HG02943 (cell line): Measurements from ENCODE around the gene ECSCR.
"Not testable (repeated sequence)": the region's sequence is repeated elsewhere in the genome, so short reads cannot be mapped to it uniquely, and the experiment has no call there.

Experiments
- ATAC-seq: cut with Tn5 transposase; IDR thresholded peaks from one replicate; pipeline ENCODE4 v1.9.1; 2021; ENCODE audit warnings: mild to moderate bottlenecking, low read depth, moderate library complexity; ENCODE audit not compliant: unreplicated experiment

ECSCR gene

DNA sequence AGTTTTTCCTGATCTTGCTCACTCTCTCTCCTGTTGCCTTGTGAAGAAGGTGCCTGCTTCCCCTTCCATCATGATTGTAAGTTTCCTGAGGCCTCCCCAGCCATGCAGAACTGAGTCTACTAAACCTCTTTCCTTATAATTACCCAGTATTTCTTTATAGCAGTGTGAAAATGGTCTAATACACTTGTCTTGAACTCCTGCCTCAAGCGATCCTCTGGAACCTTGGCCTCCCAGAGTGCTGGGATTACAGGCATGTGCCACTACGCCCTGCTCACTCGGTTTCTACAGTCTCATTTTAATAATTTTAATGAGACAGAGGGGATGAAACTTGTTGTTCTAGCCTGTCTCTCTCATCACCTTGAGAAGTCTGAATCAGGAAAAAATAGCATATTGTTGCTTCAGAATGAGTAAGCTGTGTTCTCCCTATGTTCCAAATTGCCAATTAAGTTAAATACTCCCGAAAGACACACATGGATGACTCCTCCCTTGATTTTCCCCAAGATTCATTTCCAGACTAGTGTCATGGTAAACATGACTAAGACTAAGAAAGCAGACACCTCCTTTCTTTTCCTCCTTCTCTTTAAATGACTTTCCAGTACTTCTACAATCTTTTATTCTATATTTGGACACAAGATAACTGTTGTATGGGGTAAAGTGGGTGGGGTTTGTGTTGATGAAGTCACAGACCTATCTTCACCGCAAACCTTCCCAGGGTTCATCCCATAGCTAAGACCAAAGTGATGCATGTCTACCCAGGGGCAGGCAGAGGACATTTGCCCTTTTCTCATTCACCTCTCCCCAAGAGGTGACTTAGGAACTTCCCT lies 15.4 kb downstream of the ECSCR start:
- ATAC-seq: no peak

- ATAC-seq: no peak
Measured at GRCh38 chr5:139445325-139446170, 17.0 kb downstream of the ECSCR start.

DNA sequence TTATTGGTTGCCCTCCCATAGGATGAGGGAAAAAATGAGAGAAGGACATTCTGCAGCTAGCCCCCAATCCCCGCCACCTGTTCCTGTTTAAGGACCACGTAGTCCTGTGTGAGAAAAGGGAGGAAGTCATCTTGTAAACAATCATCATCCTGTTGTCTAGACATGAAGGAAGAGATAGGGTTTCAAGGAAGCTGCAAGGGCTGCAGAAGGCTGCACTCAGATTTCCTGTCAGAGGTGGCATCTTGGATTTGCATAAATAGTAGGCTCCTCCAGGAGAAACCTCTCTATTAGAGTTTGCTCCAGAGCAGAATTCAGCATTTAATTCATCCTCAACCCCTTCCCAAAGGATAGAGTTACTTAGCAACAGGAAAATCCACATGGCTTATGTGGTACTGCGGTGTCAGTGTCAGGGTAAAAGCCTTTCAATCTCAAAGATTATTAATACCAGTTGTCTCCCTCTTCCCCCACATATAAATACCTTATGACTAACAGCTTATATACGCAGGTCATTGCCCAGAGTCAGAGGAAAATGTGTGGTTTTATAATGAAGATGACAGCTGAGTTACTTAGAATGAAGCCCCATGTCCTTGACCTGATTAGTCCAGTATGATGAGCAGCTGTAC lies 18.6 kb downstream of the ECSCR start:
- no peak for ATAC-seq

GRCh38 chr5:139440416-139440815 lies 22.1 kb downstream of the ECSCR start:
- not testable (repeated sequence) for ATAC-seq

DNA sequence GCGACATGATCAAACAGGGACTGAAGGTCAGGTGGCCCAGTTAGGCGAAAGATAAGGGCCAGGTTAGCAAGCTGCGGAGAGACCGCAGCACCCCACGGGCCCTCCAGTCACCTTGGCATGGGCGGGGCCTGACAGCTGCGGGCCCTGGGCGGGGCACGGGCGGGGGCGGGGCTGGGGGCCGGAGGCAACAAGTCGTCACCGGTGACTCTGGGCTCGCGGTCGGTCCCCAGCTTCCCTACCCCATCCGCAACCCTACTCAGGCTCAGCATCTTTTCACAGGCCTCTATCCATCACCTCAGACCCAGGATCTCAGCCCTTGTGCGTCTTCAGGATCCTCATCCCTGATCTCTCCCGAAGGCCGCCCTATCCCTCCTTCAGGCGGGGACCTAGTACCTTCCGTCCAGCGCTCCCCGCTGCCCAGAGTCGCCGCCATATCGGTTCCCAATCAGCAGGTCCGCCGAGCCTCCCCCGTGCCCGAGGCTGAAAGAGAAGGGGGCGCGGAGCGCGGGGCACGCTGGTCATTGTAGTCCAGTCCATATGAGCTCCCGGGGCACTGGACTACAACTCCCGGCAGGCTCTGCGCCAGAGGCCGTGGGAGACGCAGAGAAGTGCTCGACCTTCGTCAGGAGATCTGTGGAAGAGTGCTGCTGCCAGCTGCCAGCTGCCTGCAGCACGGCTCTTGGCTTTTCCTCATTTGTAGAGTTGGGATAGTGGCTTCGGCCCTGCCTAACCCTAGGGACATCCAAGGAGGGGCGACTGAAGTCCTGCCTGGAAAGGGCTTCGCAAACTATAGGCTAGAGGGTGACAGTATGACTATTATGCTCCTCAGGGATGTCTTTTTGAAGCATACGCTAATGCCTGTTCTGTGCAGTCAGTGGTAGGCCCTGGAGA lies 23.3 kb downstream of the ECSCR start, which contains the start of gene DNAJC18:
TSS of gene DNAJC18 (minus strand) at position 513 of the 891 bp plus-strand sequence. CDS start at position 433, 80 bp downstream.
- peak; percentile 84 for ATAC-seq

DNA sequence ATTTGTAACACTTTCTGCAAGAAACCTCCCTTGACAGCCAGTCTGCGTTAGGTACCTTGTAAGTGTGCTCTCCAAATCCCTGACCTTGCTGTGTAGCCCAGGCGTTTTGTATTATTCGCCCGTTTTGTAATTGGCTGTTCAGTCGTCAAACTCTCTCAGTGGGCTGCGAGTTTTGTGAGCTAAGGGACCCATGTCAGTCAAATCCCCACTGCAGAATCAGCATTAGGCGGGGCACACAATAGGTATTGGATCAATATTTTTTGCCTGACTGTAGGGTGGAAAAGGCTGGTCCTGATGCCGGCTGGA lies 23.9 kb downstream of the ECSCR start:
- no peak for ATAC-seq

DNA sequence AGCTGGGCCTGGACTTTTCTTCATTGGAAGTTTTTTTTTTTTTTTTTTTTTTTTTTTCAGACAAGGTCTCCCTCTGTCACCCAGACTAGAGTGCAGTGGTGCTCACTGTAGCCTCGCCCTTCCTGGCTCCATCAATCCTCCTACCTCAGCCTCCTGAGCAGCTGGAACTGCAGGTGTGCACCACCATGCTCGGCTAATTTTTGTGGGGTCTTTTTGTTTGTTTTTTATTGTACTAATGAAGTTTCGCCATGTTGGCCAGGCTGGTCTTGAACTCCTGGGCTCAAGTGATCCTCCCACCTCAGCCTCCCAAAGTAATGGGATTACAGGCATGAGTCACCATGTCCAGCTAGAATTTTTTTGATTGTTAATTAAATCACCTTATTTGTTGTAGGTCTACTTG lies 26.9 kb downstream of the ECSCR start:
- no peak for ATAC-seq

GRCh38 chr5:139431706-139432105 lies 30.8 kb downstream of the ECSCR start:
- ATAC-seq: no peak

- no peak for ATAC-seq
Measured at GRCh38 chr5:139430015-139430414, 32.5 kb downstream of the ECSCR start.

DNA sequence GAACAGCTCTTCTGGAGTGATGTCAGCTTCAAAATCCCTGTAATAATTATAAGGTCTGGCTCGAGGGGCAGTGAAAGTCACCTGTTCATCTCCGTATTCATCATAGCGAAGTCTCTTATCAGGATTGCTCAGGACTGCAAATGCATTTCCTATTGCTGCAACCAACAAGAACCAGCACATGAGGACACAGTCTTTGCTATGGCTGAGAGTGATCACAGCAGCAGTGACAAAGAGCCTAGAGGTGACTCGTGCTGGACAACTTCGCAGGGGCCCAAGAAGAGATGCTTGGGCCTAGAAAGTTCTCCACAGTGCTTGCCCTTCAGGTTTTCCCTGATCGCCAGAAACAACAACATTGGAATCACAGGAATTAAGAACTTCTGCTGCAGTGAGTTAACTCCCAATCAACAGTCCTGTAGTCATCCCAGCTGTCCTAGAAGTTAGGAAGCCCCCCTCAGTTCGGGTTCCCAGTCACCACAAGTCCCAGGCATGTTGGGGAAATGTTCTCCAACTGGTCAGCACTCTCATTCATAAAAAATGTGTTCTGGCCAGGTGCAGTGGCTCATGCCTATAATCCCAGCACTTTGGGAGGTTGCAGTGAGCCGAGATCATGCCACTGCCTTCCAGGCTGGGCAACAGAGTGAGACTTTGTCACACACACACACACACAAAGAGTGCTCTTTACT lies 36.2 kb downstream of the ECSCR start:
- ATAC-seq: no peak

GRCh38 chr5:139425497-139425896 lies 37.0 kb downstream of the ECSCR start:
- ATAC-seq: no peak

DNA sequence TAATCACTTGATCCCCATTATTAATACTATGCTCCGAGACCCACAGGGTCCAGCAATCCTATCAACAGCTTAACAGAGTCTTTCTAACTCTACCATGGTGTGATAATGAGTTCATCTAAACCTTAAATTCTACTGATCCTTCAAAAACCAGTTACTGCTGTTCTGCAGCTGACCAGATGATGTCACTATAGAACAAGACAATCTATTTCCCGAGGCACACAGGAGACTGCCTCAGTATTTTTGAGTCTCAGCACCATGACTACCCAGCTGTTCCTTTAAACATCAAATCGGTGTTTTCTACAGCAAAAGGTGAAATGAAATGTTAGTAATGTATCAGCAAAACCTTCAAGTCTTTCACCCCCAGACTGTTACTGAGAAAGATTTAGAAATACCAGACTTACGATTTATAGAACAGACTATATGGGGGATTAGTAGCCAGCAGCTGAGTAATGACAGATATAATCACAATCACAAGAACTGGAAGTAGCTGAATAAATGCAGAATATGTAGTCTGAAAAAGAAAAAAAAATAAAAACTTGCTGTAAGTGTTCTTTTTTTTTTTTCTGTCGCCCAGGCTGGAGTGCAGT lies 40.1 kb downstream of the ECSCR start:
- no peak for ATAC-seq

DNA sequence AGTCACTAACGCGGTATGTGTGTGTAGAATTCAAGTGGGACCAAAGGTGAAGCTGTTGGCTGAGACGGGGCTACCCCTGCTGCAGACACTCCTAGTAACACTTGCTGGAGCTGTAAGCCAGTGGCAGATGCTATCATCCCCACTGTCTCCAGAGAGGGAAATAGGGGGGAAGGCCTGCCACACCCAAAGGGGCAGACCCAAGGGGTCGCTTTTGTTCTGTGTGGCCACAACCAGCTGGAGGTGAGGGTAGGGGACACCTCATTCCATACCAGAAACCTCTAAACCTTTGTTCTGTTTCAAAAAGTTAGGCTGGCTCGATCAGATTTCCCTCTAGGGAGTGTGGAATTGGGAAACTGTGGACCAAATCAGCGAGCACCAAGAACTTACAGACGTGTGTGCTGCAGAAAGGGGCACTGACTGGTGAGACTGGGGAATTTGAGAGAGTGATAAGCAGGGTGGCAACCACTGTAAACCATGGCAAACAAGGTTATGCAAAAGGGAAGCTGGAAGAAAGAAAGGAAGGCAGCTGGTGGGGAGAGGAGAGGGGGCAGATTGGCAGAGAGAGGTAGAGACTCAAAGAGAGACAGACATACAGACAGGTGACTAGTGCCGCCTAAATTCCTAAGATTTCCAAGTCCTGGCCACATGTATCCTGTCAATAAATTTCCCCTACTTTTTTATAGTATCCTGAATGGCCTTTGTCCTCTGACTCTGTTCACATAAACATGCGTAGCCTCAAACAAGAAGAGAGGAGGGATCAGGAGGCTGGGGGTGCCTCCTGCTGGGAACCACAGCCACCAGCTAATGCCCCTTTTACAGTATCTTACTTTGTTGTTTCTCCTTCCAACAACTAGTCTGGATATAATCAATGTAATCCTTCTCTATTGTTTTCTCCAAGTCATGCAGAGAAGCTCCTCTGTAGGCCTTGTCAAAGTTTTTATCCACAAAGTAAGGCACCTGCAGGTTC lies 43.0 kb downstream of the ECSCR start:
- no peak for ATAC-seq

DNA sequence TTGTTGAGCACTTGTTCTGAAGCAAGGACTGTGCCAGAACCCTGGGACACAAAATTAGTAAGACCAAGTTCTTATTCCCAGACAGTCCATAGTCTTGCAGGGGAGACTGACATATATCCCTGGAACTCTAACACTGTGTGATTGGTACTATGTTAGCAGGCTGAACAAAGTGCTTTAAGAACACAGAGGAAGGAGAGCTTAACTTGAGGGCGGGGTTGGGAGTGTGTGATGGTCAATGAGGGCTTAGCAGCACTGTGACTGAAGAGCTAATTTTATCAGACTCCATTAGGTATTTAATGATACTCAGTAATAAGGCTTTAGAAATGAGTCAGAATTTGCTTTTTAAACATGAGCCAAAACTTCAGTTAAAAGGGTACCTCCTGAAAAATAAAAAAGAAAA lies 43.8 kb downstream of the ECSCR start:
- no peak for ATAC-seq

DNA sequence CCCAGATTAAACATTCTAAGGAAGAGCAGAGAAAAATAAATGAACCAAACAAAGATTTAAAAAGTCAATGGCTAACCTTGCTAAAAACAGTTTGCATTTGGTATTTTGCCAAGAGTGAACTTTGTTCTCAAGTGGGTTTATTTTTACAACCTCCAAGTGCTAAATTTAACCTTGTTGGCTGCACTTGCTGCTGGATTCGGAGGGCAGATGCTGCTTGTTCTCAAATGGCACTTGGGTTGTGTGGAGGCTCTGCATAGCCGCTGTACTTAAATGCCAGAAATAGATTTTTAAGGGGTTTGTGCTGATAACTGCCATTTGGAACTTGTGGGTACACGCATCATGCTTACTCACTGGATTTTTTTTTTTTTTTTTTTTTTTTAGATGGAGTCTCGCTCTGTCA lies 45.3 kb downstream of the ECSCR start:
- no peak for ATAC-seq

DNA sequence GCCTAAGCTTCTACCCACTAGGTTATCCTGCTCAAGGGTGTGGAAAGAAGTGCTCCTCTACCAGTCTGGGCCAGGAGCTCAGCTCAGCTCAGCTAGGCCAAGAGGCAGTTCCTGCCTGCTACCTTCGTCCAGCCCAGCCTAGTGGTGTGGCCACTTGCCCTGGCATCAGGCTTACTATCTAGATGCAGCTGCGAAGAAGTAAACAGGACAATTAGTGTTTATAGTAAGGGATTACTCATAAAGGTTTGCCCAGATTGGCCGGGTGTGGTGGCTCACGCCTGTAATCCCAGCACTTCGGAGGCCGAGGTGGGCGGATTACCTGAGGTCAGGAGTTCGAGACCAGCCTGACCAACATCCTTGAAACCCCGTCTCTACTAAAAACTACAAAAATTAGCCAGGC lies 45.9 kb downstream of the ECSCR start:
- ATAC-seq: no peak

GRCh38 chr5:139415869-139416268 lies 46.7 kb downstream of the ECSCR start:
- no peak for ATAC-seq

GRCh38 chr5:139415221-139415861 lies 47.2 kb downstream of the ECSCR start:
- no peak for ATAC-seq
